Naive B cell (primary cell): ENCODE data around the gene TFDP2. TPM values are rescaled to one million over a fixed set of nuclear protein-coding genes. Genes with fewer than 3 reads are reported as not detected.

Experiments
- ATAC-seq, 2 donors: fragments of 150-1000 bp; cut with Tn5 transposase; 2 replicates each; pipeline ENCODE4 v1.10.0; 2021; ENCODE audit warnings: low read depth in 2 of 2, mild to moderate bottlenecking in 2 of 2, moderate library complexity in 2 of 2
- DNase-seq: peaks from one replicate; pipeline ENCODE4 v3.0.0; 2022
- H3K27ac Mint-ChIP-seq, 6 donors: one replicate each; pipeline ENCODE4 v1.8.0; 2020 to 2022; ENCODE audit warnings: mild to moderate bottlenecking in 6 of 6, mixed read lengths in 6 of 6, moderate library complexity in 5 of 6, inconsistent platforms in 2 of 6
- H3K27me3 Mint-ChIP-seq, 3 donors: one replicate each; pipeline ENCODE4 v1.8.0; 2021 to 2022; ENCODE audit warnings: mixed read lengths in 3 of 3, mild to moderate bottlenecking in 1 of 3
- H3K36me3 Mint-ChIP-seq, 2 donors: one replicate each; pipeline ENCODE4 v1.8.0; 2020 to 2022; ENCODE audit warnings: mixed read lengths in 2 of 2, inconsistent platforms in 1 of 2, mild to moderate bottlenecking in 1 of 2
- H3K4me1 Mint-ChIP-seq, 3 donors: one replicate each; pipeline ENCODE4 v1.8.0; 2020 to 2022; ENCODE audit warnings: mixed read lengths in 3 of 3, inconsistent platforms in 1 of 3, mild to moderate bottlenecking in 1 of 3, moderate library complexity in 1 of 3
- H3K4me3 Mint-ChIP-seq, 8 donors: one replicate each; pipeline ENCODE4 v1.8.0; 2020 to 2022; ENCODE audit warnings: mild to moderate bottlenecking in 8 of 8, mixed read lengths in 8 of 8, moderate library complexity in 8 of 8, inconsistent platforms in 2 of 8
- H3K9me3 Mint-ChIP-seq, 7 donors: one replicate each; pipeline ENCODE4 v1.8.0; 2020 to 2022; ENCODE audit warnings: mixed read lengths in 7 of 7, mild to moderate bottlenecking in 5 of 7, inconsistent platforms in 2 of 7, moderate library complexity in 1 of 7
- polyA plus RNA-seq, 6 donors: library from polyadenylated mRNA; unstranded; fragments of 300-500 nt; fragmentation: Illumina TruSeq; gene quantifications; one replicate each; pipeline ENCODE4 v1.2.3, GENCODE V29; 2021; ENCODE audit warnings: low read depth in 6 of 6

The TFDP2 gene, protein sequence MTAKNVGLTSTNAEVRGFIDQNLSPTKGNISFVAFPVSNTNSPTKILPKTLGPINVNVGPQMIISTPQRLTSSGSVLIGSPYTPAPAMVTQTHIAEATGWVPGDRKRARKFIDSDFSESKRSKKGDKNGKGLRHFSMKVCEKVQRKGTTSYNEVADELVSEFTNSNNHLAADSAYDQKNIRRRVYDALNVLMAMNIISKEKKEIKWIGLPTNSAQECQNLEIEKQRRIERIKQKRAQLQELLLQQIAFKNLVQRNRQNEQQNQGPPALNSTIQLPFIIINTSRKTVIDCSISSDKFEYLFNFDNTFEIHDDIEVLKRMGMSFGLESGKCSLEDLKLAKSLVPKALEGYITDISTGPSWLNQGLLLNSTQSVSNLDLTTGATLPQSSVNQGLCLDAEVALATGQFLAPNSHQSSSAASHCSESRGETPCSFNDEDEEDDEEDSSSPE
- 10 to 100 TPM in 5 of 6 donors, 1 to 10 TPM in 1; 9.3 to 33.8 (median 24.2) TPM for polyA plus RNA-seq

DNA sequence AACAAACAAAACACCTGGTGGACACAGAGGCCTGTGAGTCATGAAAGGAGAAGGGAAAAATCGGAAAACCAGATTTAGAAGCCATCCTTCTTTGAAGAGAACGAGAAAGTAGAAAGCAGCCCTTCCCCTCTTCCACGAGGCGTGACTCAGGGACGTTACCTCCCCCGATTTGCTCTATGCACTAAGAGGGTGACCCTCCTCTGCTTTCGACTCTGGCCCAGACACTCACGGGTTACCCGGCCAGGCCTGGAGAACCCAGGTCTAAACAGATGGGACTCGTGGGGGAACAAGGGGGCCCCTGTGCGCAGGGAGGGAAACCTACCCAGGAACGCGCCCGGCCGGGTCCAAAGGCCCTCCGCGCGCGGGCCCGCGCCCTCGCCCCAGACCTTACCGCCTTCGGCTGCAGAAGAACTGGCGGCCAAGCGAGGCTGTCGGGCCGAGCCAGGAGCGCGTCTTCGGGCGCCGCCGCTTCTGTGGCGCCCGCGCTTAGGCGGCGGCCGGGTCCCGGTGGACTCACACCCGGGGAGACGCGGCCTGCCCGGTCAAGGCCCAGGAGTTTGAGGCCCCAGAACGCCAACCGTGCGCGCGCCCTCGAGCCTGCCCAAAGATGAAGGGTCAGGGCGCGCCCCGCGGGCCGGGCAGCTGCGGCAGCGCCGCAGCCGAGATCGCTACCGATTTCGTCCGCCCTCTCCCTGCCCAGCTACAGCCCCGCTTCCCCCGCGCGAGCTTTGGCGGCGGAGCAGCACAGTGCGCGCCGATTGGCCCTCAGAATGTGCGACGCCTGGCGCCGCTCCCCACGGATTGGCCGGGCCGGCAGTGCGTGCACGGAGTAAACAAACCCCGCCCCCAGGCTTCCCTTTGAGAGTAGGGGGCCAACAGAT lies at the start of gene TFDP2:
Gene TFDP2, minus strand, starts transcription at position 753 of the 881 bp plus-strand sequence. CDS start 47,795 bp downstream, outside the sequence.
- ATAC-seq (peak; percentile 98), DNase-seq (peak; percentile 85)
- Mint-ChIP-seq H3K36me3 (no peaks in the 10 kb centered on the region), H3K27ac (peak within 1 kb of the TSS; percentile 67 to 96 (median 86)), H3K4me3 (peak within 1 kb of the TSS; percentile 88 to 96 (median 89)), H3K4me1 (peaks cover 20 to 34% (median 21%) of the 10 kb centered on the region in 3 donors), H3K9me3 (no peaks in the 10 kb centered on the region), H3K27me3 (no peaks in the 10 kb centered on the region)

DNA sequence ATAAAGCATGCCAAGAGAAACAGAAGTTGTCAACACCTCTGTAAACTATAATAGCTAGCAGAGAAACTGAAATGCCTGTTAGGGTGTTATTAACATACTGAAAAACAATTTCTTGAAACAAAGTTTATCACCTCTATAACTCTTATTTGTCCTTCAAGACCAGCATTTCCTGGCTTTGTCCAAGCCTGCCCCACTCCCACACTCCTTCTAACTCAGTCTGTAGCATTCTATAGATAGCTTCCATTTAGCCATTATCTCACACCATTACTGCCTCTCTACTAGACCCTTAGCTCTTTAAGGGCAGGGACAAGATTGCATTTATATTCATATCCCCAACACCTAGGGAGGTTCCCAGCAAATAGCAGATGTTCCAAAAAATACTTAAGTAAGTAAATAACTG lies 39.5 kb upstream of the TFDP2 start:
- no peak for DNase-seq
- no peaks in the 10 kb centered on the region for H3K4me1 Mint-ChIP-seq
- peaks cover 0 to 9% of the 10 kb centered on the region in 2 donors for H3K36me3 Mint-ChIP-seq
- no peak for ATAC-seq
- H3K4me3 Mint-ChIP-seq = no peak overlapping the region
- H3K27ac Mint-ChIP-seq = no peak overlapping the region
- H3K9me3 Mint-ChIP-seq = no peaks in the 10 kb centered on the region
- no peaks in the 10 kb centered on the region for H3K27me3 Mint-ChIP-seq

DNA sequence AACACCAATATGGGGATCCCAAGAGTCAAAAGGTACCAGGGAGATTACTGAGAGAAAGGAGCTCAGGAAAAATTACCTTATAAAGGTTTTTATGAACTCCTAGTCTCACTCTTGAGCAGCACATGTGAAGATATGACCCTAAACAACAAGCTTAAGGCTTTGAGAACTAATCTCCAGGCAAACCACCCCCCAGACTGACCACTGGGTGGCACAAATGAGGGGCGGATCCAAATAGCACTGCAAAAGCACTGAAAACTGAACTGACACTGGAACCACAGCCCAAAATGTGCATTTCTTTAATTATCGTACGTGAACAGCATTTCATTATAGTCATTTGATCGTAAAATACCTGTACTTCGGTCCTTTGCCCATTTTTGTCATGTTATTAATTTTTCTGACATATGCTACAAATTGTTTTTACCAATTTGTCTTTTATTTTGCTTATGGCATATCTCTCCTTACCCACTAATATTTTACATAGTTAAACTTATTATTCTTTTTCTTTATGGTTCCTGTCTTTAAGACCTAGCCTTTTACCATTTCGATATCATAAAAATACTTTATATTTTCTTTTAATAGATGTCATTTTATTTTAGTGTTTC lies 31.5 kb upstream of the TFDP2 start:
- Mint-ChIP-seq H3K27me3 (no peaks in the 10 kb centered on the region), H3K27ac (peak overlapping the region in 1 of 6 donors; percentile 71)

DNA sequence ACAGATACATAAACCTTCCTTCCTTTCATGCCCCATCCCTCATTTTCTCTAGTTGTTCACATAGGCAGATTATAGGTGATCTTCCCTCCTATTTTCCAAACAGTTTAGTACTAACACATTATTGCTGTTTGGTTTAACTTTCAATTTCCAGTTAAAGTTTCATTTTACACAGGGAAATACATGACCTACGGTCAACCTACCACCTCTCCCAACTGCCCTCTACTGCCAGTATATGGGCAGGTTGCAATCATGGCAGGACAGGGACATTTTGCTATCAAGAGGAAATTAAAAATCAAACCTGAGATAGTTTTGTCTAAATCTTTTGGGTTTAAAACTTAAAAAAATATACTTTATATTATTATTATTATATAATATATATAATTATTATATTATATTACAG lies 26.1 kb upstream of the TFDP2 start:
- H3K9me3 Mint-ChIP-seq = no peaks in the 10 kb centered on the region
- H3K36me3 Mint-ChIP-seq = peaks cover 6 to 11% of the 10 kb centered on the region in 2 donors
- ATAC-seq (no peak), DNase-seq (no peak)
- H3K27ac Mint-ChIP-seq = no peak overlapping the region
- H3K4me3 Mint-ChIP-seq = no peak overlapping the region
- H3K4me1 Mint-ChIP-seq = no peaks in the 10 kb centered on the region
- H3K27me3 Mint-ChIP-seq = no peaks in the 10 kb centered on the region

More for the DNA sequence above, 31.5 kb upstream of the TFDP2 start:
- H3K4me3 Mint-ChIP-seq = no peak overlapping the region
- no peaks in the 10 kb centered on the region for H3K9me3 Mint-ChIP-seq
- DNase-seq (peak; percentile 3), ATAC-seq (no peak)
- peaks cover 5 to 8% of the 10 kb centered on the region in 2 donors for H3K36me3 Mint-ChIP-seq
- no peaks in the 10 kb centered on the region for H3K4me1 Mint-ChIP-seq

DNA sequence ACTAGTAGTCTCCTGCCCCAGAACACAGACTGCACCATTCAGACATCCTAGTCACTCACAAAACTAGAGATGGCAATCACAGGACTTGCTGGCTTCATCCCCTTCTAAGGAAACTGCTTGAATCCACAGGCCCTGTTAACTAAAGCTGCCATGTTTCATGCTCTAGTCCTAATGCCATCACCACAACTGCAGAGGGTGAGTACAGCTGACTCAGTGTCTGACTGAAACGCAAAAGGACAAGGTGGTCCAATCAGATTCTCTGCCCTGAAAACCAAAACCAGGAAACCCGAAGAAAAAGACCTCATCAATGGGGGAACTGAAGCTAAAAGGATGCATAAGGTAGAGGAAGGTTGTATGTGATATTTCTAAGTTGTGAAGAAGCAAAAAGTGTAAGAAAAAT lies 25.2 kb upstream of the TFDP2 start:
- ATAC-seq (no peak), DNase-seq (no peak)
- H3K9me3 Mint-ChIP-seq = no peaks in the 10 kb centered on the region
- no peak overlapping the region for H3K4me3 Mint-ChIP-seq
- H3K27me3 Mint-ChIP-seq = no peaks in the 10 kb centered on the region
- peaks cover 9% of the 10 kb centered on the region in 2 donors for H3K36me3 Mint-ChIP-seq
- H3K27ac Mint-ChIP-seq = no peak overlapping the region
- H3K4me1 Mint-ChIP-seq = no peaks in the 10 kb centered on the region

DNA sequence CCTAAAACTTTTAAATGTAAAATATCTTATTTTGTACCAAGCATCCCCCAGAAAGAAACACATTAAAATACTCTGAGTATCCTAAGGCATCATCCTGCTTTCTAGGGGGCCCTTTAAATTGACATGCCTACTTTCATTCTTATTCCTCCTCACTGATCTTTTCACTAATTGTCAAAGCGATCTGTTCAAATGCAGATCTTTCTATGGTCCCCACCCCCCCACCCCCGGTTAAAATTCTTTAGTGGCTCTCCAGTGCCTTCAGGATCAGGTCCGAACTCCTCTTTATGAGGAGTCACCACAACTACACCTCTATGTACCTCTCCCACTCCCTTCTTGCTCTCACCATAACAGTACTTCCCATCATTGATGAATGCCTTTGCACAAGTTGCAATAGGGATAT lies 19.2 kb upstream of the TFDP2 start:
- no peak overlapping the region for H3K4me3 Mint-ChIP-seq
- DNase-seq (no peak), ATAC-seq (no peak)
- peak overlapping the region in 1 of 6 donors; percentile 41 for H3K27ac Mint-ChIP-seq
- no peaks in the 10 kb centered on the region for H3K4me1 Mint-ChIP-seq
- no peaks in the 10 kb centered on the region for H3K27me3 Mint-ChIP-seq
- H3K36me3 Mint-ChIP-seq = peaks cover 10 to 14% of the 10 kb centered on the region in 2 donors
- no peaks in the 10 kb centered on the region for H3K9me3 Mint-ChIP-seq

DNA sequence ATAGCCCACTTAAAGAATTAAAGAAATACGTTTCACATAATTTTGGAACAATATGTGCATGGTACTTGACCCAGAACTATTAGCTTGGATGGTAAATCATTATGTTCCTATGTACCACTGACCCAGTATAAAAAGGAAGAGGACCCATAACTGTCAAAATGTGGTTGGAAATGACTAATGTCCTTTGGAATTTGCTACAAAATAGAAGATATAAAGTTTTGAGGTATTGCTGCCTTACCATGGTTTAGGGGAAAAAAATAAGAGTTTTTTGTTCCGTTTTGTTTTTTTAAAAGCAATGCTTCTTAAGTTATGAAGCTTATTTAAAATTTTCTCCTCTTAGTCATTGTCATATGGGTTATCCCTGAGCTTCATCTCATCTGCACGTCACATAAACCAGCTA lies 15.8 kb upstream of the TFDP2 start:
- Mint-ChIP-seq H3K9me3 (no peaks in the 10 kb centered on the region), H3K27me3 (no peaks in the 10 kb centered on the region), H3K27ac (no peak overlapping the region), H3K4me3 (no peak overlapping the region), H3K4me1 (no peaks in the 10 kb centered on the region), H3K36me3 (peaks cover 13 to 14% of the 10 kb centered on the region in 2 donors)
- ATAC-seq = no peak
- DNase-seq = no peak

DNA sequence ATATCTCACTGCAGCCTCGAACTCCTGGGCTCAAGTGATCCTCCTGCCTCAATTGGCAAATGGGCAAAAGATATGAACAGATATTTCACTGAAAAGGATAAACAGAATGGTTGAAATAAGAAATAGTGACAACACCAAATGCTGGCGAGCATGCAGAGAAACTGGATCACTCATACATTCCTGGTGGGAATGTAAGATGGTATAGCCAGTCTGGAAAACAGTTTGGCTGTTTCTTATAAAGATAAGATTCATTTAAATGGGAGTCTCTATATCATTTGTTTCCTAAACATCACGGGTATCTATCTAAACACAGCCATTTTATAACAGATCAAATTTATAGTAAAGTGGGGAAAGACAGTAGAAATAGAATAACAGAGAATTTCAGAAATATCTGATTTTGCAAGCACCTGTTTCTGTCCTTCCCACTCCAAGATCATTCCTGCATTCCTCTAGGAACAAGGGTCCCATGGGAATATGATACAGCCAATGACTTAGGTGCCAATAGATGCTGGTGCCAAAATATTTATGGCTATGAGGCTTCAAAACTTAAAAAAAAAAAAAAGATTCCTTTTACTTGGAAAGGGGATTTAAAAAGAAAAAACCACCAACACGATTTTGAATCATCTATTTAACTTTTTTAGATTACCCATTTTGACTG lies 9.9 kb upstream of the TFDP2 start:
- Mint-ChIP-seq H3K4me1 (no peaks in the 10 kb centered on the region), H3K4me3 (no peak overlapping the region), H3K36me3 (peaks cover 0 to 5% of the 10 kb centered on the region in 2 donors), H3K27ac (no peak overlapping the region), H3K9me3 (no peaks in the 10 kb centered on the region), H3K27me3 (no peaks in the 10 kb centered on the region)
- DNase-seq (no peak), ATAC-seq (no peak)

DNA sequence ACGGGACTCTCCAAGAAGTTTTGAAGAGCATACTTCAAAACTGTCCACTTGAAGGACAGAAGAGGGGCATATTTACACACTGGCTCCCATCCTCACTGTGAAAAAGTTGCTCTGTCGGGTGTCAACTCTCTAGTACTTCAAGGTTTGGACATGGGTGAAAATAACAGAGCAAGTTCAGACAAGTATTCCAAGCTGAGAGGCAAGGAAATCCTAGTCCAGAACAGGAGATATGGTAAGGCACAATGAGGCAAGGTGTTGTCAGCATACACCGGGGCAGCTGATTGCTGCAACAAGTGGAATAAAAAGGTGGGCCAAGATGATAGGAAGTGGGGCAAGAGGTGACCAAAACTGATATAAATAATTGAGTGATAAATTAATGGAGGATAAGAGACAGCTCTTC lies 4.8 kb upstream of the TFDP2 start:
- ATAC-seq = no peak
- Mint-ChIP-seq H3K27ac (peak overlapping the region in 1 of 6 donors; percentile 77), H3K27me3 (no peaks in the 10 kb centered on the region), H3K36me3 (no peaks in the 10 kb centered on the region), H3K9me3 (no peaks in the 10 kb centered on the region), H3K4me3 (peak overlapping the region in 1 of 8 donors; percentile 10), H3K4me1 (peaks cover 0 to 6% (median 3%) of the 10 kb centered on the region in 3 donors)
- no peak for DNase-seq

DNA sequence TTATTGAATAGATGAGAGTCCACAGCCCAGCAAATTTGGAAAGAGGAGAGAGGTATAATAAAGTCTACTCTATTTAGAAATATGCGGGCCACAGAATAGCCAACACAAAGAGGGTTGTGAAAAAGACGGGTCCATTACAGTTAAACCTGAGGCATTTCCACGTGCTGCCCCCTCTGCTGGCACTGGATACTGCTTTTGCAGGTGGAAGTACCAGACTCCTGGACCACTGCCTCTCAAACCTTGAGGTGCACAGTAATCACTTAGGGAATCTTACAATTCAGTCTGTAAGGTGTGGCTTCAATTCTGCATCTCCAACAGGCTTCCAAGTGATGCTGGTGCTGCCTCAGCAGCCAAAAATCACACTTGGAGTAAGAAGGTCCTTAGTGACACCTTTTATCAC lies 3.0 kb upstream of the TFDP2 start:
- Mint-ChIP-seq H3K9me3 (no peaks in the 10 kb centered on the region), H3K4me1 (peaks cover 14 to 21% (median 16%) of the 10 kb centered on the region in 3 donors), H3K27ac (no peak overlapping the region), H3K36me3 (no peaks in the 10 kb centered on the region), H3K27me3 (no peaks in the 10 kb centered on the region), H3K4me3 (peak overlapping the region in 1 of 8 donors; percentile 55)
- no peak for DNase-seq
- ATAC-seq = no peak

DNA sequence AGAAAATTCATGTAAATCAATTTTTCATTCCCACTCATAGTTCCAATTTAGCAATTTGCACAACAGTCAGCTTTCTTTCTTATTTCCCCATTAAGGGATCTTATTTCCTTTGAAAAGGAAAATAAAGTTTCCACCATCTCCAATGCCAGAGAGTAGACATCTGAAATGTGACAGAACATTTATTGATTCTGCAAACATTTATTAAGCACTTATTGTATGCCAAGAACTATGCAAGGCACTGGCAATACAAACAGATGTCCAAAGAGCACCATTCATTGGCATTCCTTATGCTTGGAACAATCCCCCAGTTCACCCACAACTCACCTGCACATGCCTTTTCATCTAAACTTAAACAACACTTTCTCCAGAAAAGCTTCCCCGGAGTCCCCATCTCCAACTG lies 2.5 kb upstream of the TFDP2 start:
- H3K27ac Mint-ChIP-seq = no peak overlapping the region
- H3K4me1 Mint-ChIP-seq = peaks cover 17 to 25% (median 21%) of the 10 kb centered on the region in 3 donors
- ATAC-seq (no peak), DNase-seq (no peak)
- peak overlapping the region in 2 of 8 donors; percentile 0 to 55 for H3K4me3 Mint-ChIP-seq
- no peaks in the 10 kb centered on the region for H3K27me3 Mint-ChIP-seq
- no peaks in the 10 kb centered on the region for H3K36me3 Mint-ChIP-seq
- no peaks in the 10 kb centered on the region for H3K9me3 Mint-ChIP-seq

DNA sequence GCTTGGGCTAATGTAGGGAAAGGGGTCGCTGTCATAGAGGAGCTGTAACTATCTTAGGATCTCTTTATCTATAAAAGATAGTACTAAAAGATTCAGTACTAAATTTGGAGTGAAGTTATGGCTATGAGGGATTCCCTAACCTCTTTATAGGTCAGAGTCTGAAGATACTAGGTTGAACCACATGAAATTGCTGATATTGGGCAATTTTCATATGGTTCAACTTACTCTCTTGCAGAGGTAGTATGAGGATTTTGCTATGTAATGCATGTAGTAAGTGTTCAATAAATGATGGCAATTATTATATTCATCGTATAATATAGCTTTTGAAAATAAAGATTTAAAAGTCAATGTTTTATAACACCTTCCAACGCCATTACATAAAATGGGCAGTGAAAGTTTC lies 1.9 kb upstream of the TFDP2 start:
- Mint-ChIP-seq H3K4me3 (peak overlapping the region in 1 of 8 donors; percentile 90), H3K27ac (no peak overlapping the region), H3K36me3 (no peaks in the 10 kb centered on the region), H3K27me3 (no peaks in the 10 kb centered on the region), H3K9me3 (no peaks in the 10 kb centered on the region), H3K4me1 (peaks cover 17 to 25% (median 21%) of the 10 kb centered on the region in 3 donors)
- DNase-seq (no peak), ATAC-seq (no peak)

DNA sequence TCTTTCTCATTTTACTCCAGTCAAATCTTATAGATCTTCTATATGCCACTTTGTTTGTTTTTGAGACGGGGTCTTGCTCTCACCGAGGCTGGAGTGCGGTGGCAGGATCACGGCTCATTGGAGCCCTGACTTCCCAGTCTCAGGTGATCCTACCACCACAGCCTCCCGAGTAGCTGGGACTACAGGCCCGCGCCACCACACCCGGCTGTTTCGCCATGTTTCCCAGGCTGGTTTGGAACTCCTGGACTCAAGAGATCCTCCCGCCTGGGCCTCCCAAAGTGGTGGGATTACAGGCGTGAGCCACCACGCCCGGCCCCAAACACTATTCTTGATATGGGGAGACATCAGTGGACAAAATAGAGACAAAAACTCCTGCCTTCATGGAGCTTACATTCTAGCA lies 927 bp upstream of the TFDP2 start:
- Mint-ChIP-seq H3K27ac (peak overlapping the region in 5 of 6 donors; percentile 6 to 84 (median 63)), H3K9me3 (no peaks in the 10 kb centered on the region), H3K36me3 (no peaks in the 10 kb centered on the region), H3K4me1 (peaks cover 17 to 26% (median 21%) of the 10 kb centered on the region in 3 donors), H3K27me3 (no peaks in the 10 kb centered on the region), H3K4me3 (peak overlapping the region in 7 of 8 donors; percentile 21 to 94 (median 89))
- ATAC-seq (no peak), DNase-seq (no peak)
